Stimulated activated CD8-positive, alpha-beta memory T cell treated with anti-CD3 and anti-CD28 coated beads, Interleukin-4, amount 100 ng/mL, for 4 hours (primary cell): Measurements from ENCODE around the gene APRT.

Source experiments
- DNase-seq, 2 donors: peaks; one replicate each; pipeline ENCODE4 v3.0.0-alpha.2; 2020; ENCODE audit warnings: low read depth in 2 of 2, low spot score in 1 of 2

The APRT gene

DNA sequence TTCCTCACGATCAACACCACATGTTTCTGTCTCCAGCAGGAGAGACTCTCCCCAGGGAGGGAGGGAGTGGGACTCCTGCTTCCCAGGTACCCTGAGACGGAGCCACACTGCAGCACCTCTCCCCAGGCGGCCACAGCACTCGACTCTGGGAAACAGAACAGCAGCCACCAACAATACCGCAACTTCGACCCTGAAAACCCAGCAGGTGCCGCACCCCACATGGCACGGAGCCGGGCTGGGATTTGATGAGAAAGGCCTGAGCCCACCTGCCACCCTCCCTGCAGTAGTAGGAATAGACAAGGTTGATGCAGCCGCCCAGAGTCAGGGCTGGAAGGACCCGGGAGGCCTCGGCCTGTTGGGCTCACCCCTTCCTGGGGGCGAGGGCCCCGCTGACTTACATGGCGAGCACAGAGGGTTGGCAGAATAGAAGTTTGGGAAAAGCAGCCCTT lies 30.6 kb upstream of the APRT start:
- DNase-seq = no peak

- DNase-seq = no peak
Observed at GRCh38 chr16:88841521-88842307, 30.0 kb upstream of the APRT start.

DNA sequence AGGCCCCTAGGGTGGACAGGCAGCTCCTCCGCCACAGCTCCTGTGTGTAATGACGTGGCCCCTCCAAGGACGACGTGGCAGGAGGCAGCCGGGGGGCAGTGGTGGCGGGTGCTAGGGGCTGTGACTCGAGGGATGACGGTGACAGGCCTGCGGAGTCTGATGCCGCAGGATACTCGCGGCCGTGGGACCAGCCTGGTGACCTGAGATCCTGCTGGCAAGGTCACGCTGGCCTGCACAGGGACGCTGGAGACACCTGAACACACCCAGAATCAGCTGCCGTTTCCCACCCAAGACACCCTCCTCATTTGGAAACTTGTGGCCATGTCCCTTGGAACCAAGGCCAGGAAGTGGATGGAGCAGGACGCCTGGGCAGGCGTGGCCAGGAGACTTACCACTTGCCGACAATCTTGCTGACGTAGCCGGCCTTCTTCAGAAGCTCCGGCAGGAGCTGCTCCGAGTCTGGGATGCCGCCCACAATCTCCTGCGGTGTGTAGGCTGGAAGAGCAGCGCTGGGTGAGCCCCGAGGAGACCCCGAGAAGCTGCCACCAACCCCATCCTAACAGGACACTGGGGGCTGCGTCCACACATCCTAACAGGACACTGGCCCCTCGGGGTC lies 29.0 kb upstream of the APRT start:
- DNase-seq = no peak

GRCh38 chr16:88839745-88840599 lies 28.2 kb upstream of the APRT start:
- DNase-seq = no peak

DNA sequence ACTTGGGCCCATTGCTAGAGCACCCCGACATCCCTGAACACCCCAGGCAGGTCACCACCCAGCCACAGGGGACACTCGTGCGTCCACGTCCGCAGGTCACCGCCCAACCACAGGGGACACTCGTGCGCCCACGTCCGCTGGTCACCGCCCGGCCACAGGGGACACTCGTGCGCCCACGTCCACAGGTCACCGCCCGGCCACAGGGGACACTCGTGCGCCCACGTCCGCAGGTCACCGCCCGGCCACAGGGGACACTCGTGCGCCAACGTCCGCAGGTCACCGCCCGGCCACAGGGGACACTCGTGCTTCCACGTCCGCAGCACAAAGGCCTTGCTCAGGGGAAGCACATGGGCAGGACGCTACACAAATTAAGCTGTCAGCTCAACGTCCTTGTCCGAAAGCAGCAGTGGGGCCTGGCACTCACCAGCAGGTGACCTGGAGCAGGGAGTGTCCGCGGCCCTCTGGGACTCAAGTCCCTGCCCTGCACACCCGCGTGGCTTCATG lies 27.4 kb upstream of the APRT start:
- DNase-seq = no peak

DNA sequence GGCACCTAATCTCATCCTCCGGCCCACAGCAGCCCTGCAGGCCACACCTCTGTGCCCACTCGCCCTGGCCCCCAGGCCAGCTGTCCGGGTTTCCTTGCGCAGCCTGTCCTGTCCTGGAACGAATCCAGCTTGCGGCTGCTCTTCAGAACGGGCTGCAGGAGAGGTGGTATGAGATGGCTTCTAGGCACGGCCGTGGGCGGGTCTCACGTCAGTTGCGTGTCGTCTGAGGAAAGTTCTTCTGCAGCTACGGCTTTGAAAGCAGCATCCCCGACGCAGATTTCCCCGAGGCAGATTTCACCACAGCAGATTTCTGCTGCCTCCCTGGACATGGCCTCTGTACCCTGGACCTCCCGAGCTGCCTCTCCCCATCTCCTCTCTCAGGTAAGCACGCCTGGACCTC lies 26.8 kb upstream of the APRT start:
- no peak for DNase-seq

DNA sequence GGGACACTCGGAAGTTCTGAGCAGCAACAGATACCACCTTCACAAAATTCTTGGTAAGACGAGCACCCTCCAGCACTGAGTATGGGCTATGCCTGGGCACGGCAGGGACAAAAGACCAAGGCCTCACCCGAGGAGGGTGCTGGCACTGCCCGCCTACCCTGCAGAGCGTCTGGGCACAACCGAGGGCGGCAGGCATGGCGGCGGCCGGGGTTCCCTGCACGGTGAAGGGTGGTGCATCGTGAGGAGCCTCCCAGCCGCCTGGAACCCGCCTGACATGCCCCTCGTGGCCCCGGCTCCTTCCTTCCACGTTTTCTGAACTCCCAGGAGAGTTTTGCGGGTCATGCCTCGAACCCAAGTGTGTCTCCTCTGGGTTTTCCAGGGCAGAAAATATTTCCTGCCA lies 26.1 kb upstream of the APRT start:
- no peak for DNase-seq

- DNase-seq = no peak
Observed at GRCh38 chr16:88836791-88837190, 25.1 kb upstream of the APRT start.

DNA sequence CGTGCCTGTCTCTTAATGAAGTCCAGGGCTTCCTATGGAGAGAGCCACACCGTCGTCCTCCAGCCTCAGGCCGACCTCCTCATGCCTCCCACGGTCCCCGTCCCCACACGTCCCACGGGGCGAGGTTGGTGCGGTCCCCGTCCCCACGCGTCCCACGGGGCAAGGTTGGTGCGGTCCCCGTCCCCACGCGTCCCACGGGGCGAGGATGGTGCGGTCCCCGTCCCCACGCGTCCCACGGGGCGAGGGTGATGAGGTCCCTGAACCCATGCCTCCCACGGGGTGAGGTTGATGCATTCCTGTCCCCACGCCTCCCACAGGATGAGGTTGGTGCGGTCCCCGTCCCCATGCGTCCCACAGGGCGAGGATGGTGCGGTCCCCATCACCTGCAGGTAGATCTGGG lies 24.1 kb upstream of the APRT start:
- DNase-seq = no peak

GRCh38 chr16:88835383-88835782 lies 23.7 kb upstream of the APRT start:
- DNase-seq = no peak

GRCh38 chr16:88834670-88835069 lies 22.9 kb upstream of the APRT start:
- DNase-seq = no peak

DNA sequence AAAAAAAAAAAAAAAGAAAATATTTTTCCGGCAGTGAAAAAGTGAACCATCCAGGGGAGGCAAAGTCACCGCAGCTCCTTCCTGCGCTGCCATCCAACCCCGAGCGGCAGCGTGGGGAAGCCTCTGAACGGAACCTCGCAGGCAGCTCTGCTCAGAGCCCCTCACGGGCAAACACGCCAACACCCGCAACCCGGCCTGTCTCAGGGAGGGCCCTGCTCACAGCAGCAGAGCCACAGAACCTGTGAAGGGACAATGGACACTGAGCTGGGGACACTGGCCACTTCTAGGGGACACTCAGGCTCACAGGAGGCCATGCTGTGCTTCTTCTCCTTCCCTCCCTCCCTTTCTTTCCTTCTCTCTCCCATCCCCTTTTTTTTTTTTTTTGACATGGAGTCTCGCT lies 21.4 kb upstream of the APRT start:
- DNase-seq = no peak

- no peak for DNase-seq
Observed at GRCh38 chr16:88831838-88832237, 20.1 kb upstream of the APRT start.

- DNase-seq = no peak
Observed at GRCh38 chr16:88830783-88831182, 19.1 kb upstream of the APRT start.

DNA sequence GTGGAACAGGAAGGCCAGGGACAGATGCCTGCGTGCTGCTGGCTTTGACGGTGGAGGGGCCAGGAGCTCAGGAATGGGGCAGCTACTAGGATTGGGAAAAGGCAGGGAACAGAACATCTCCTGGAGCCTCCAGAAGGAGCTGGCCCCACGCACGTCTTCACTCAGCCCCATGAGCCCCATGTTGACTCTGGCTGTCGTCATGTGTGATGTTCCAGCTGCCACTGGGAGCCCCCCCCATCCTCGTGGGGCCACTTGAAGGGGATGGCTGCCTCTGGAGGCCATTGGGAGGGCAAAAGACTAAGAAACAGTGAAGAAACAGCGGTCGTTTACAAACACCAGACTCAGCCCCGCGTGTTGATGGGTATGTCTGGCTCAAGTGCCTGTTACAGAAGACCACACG lies 18.5 kb upstream of the APRT start:
- no peak for DNase-seq

DNA sequence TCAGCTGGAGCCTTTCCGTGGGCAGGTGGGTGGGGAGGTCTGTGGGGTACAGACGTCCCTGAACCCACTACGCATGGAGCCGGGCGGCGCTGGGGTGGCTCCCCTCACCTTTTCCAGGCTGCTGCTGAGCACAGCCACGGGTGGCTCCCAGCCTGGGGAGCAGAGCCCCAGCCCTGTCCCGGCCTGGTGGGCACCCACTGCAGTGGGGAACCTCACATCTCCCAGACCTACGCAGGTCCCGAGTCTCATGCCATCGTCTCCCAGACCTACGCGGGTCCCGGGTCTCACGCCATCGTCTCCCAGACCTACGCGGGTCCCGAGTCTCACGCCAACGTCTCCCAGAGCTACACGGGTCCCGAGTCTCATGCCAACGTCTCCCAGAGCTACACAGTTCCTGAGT lies 17.0 kb upstream of the APRT start:
- DNase-seq = no peak

- DNase-seq = no peak
Observed at GRCh38 chr16:88827727-88828126, 16.0 kb upstream of the APRT start.

GRCh38 chr16:88826070-88826840 lies 14.5 kb upstream of the APRT start:
- DNase-seq = no peak

GRCh38 chr16:88825146-88825545 lies 13.4 kb upstream of the APRT start:
- no peak for DNase-seq

- no peak for DNase-seq
Observed at GRCh38 chr16:88824256-88825077, 12.7 kb upstream of the APRT start.
